ENCODE results near the gene PLIN3. TPM values are rescaled to one million over a fixed set of nuclear protein-coding genes. Genes with fewer than 3 reads are reported as not detected.
"Not testable (repeated sequence)": the region's sequence is repeated elsewhere in the genome, so short reads cannot be mapped to it uniquely, and the experiment has no call there.

PLIN3 gene
- total and polyA plus RNA-seq, 11 donors = 10.0 to 102 (median 22.9) TPM

GRCh38 chr19:4902796-4903195 is 35.3 kb upstream of the PLIN3 start, which contains the start of gene ARRDC5:
TSS of gene ARRDC5 (minus strand) at chr19:4902896. CDS start at chr19:4902825, 71 bp downstream.
- H3K4me3 ChIP-seq = no peak within 1 kb of the TSS
- H3K27me3 ChIP-seq = no peaks in the 10 kb centered on the region
- intact Hi-C loops (cut with DNase I) = no loop called here
- no peaks in the 10 kb centered on the region for H3K36me3 ChIP-seq
- 69 to 82% (median 80%) methylated on average over 7 of the region's 7 CpGs for WGBS, 4 donors
- TF ChIP-seq CTCF (IDR thresholded peaks at IDR 0.05) (no peak), POLR2A (IDR thresholded peaks at IDR 0.05) (no peak)
- DNase-seq = no peak
- no peak for ATAC-seq
- peaks cover 0 to 9% (median 0%) of the 10 kb centered on the region in 12 donors for H3K4me1 ChIP-seq
- no peaks in the 10 kb centered on the region for H3K9me3 ChIP-seq
- H3K27ac ChIP-seq = no peak within 1 kb of the TSS

GRCh38 chr19:4900879-4901278 is 33.4 kb upstream of the PLIN3 start:
- H3K4me3 ChIP-seq; H3K27ac ChIP-seq; DNase-seq; ATAC-seq; H3K36me3 ChIP-seq; H3K27me3 ChIP-seq; H3K9me3 ChIP-seq; intact Hi-C loops (cut with DNase I): not testable (repeated sequence)
- H3K4me1 ChIP-seq = peaks cover 0 to 10% (median 0%) of the 10 kb centered on the region in 12 donors
- WGBS, 4 donors = 76 to 89% (median 84%) methylated on average over 13 of the region's 13 CpGs

GRCh38 chr19:4897146-4897545 is 29.7 kb upstream of the PLIN3 start:
- Histone ChIP-seq H3K9me3 (no peaks in the 10 kb centered on the region), H3K4me3 (no peak overlapping the region), H3K4me1 (peaks cover 0 to 24% (median 0%) of the 10 kb centered on the region in 12 donors), H3K36me3 (no peaks in the 10 kb centered on the region), H3K27ac (no peak overlapping the region), H3K27me3 (no peaks in the 10 kb centered on the region)
- 89 to 93% (median 91%) methylated on average over 7 of the region's 7 CpGs for WGBS, 4 donors
- intact Hi-C loops (cut with DNase I) = no loop called here
- ATAC-seq = no peak
- no peak for DNase-seq
- TF ChIP-seq POLR2A (IDR thresholded peaks at IDR 0.05) (no peak), CTCF (IDR thresholded peaks at IDR 0.05) (no peak)

- no peaks in the 10 kb centered on the region for H3K27me3 ChIP-seq
- H3K4me3 ChIP-seq = no peak overlapping the region
- TF ChIP-seq CTCF (IDR thresholded peaks at IDR 0.05) (no peak), POLR2A (IDR thresholded peaks at IDR 0.05) (no peak)
- peaks cover 0 to 24% (median 0%) of the 10 kb centered on the region in 12 donors for H3K4me1 ChIP-seq
- intact Hi-C loops (cut with DNase I) = no loop called here
- no peak for ATAC-seq
- no peak for DNase-seq
- 54 to 64% (median 62%) methylated on average over 3 of the region's 3 CpGs for WGBS, 4 donors
- H3K9me3 ChIP-seq = no peaks in the 10 kb centered on the region
- H3K27ac ChIP-seq = no peak overlapping the region
- no peaks in the 10 kb centered on the region for H3K36me3 ChIP-seq
Observed at GRCh38 chr19:4896372-4896771, 28.9 kb upstream of the PLIN3 start.

- H3K4me1 ChIP-seq = peaks cover 0 to 14% (median 0%) of the 10 kb centered on the region in 12 donors
- H3K4me3 ChIP-seq; intact Hi-C loops (cut with DNase I); H3K27ac ChIP-seq; H3K9me3 ChIP-seq; H3K36me3 ChIP-seq; H3K27me3 ChIP-seq; ATAC-seq; DNase-seq: not testable (repeated sequence)
- WGBS, 4 donors = 91 to 96% (median 95%) methylated on average over 11 of the region's 11 CpGs
Observed at GRCh38 chr19:4892962-4893361, 25.5 kb upstream of the PLIN3 start.
